HL-60 (cell line): ENCODE results near the gene CAMK2B.

ENCODE experiments used
- DNase-seq, 2 experiments: peaks; one replicate each; pipeline ENCODE4 v3.0.0-alpha.2; 2010 to 2020; ENCODE audit warnings: low read depth in 1 of 2, low spot score in 1 of 2
- H3K27ac ChIP-seq: fragments of 250-450 bp; sonication (Bioruptor Pico); replicated peaks from 2 replicates; pipeline ENCODE4 v1.5.1; 2020; ENCODE audit warnings: mild to moderate bottlenecking, moderate library complexity
- H3K27me3 ChIP-seq: fragments of 250-450 bp; sonication (Bioruptor Pico); 2 replicates; pipeline ENCODE4 v1.5.1; 2021; ENCODE audit warnings: mild to moderate bottlenecking, moderate library complexity; ENCODE audit not compliant: insufficient read depth, poor library complexity, severe bottlenecking
- H3K4me3 ChIP-seq: replicated peaks from 2 replicates; pipeline ENCODE4 v1.5.1; 2011; ENCODE audit warnings: mild to moderate bottlenecking, control low read depth, low read length; ENCODE audit not compliant: insufficient read depth
- CTCF ChIP-seq: IDR thresholded peaks from one replicate; pipeline ENCODE4 v1.5.1; 2011; ENCODE audit warnings: low read length, control low read depth, inconsistent platforms; ENCODE audit not compliant: insufficient read depth
- GABPA ChIP-seq: IDR thresholded peaks from 2 replicates; pipeline ENCODE4 v1.6.1; 2012; ENCODE audit warnings: low read depth
- POLR2AphosphoS5 ChIP-seq: IDR thresholded peaks from 2 replicates; pipeline ENCODE4 v1.6.1; 2012; ENCODE audit warnings: low read depth
- REST ChIP-seq: IDR thresholded peaks from 2 replicates; pipeline ENCODE4 v1.6.1; 2012; ENCODE audit warnings: low read depth; ENCODE audit not compliant: insufficient replicate concordance
- SPI1 ChIP-seq: IDR thresholded peaks from 2 replicates; pipeline ENCODE4 v1.6.1; 2012; ENCODE audit warnings: low read depth, mild to moderate bottlenecking, borderline replicate concordance

The CAMK2B gene

GRCh38 chr7:44346063-44346462, 20.7 kb upstream of the CAMK2B start:
- Histone ChIP-seq H3K27ac (no peak overlapping the region), H3K27me3 (no peaks in the 10 kb centered on the region), H3K4me3 (no peak overlapping the region)
- DNase-seq = no peak
- TF ChIP-seq POLR2AphosphoS5 = no peak
- TF ChIP-seq GABPA = no peak
- no peak for TF ChIP-seq REST
- no peak for TF ChIP-seq SPI1
- no peak for TF ChIP-seq CTCF

DNA sequence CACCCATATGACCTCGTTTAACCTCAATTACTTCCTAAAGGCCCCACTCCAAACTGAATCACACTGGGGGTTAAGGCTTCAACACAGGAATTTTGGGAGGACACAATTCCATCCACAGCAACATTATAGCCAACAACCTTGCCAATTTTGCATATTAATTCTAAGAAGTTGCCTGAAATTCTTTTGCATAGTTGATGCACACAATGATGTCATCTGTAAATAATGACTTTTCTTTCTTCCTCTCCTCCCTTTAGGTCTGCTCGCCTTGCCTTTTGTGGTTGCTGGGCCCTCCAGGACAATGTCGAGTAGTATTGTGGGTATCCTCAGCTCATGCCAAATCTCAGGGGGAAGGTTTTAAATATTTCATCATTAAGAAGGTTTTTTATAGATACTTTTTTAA, 16.0 kb upstream of the CAMK2B start:
- Histone ChIP-seq H3K27ac (no peak overlapping the region), H3K4me3 (no peak overlapping the region), H3K27me3 (no peaks in the 10 kb centered on the region)
- no peak for DNase-seq
- TF ChIP-seq POLR2AphosphoS5 (no peak), CTCF (no peak), REST (no peak), SPI1 (no peak), GABPA (no peak)

DNA sequence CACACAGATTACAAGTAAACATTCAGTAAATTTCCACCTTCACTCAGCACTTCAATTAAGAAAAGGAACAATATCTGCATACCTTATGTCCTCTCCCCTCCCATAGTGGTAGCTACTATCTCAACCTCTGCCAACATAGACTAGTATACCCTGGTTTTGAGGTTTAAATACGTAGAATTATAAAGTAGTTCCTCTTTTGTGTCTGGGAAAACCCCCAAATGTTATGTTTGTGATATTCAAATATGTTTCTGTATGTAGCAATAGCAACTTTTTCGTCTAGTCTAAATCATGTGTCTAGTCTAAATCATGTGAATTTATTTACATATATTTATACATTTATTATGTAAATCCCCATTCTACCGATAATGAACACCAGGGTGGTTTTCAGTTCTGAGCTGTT, 13.2 kb upstream of the CAMK2B start:
- DNase-seq = no peak
- no peak overlapping the region for H3K27ac ChIP-seq
- no peak overlapping the region for H3K4me3 ChIP-seq
- no peak for TF ChIP-seq CTCF
- no peak for TF ChIP-seq REST
- no peak for TF ChIP-seq POLR2AphosphoS5
- TF ChIP-seq SPI1 = no peak
- TF ChIP-seq GABPA = no peak
- H3K27me3 ChIP-seq = no peaks in the 10 kb centered on the region
